Ovary (tissue), 3 donors: ENCODE data around the gene ADGRB3.

Experiments used
- CTCF ChIP-seq, 3 donors: fragments of 450-650 bp in 2 of 3; fragments of 200-600 bp in 1 of 3; IDR thresholded peaks; one replicate each; pipeline versions ENCODE4 v1.5.1 to v1.8.0; 2016 to 2022; ENCODE audit warnings: antibody characterized with exemption in 3 of 3, mild to moderate bottlenecking in 1 of 3
- POLR2A ChIP-seq: fragments of 450-650 bp; IDR thresholded peaks from one replicate; pipeline ENCODE4 v1.6.1; 2017; ENCODE audit warnings: antibody characterized with exemption, mild to moderate bottlenecking, moderate library complexity
- donor health status: DM: no; HTN: no; CAD: no.

- no peak for TF ChIP-seq CTCF (IDR thresholded peaks at IDR 0.05)
- TF ChIP-seq POLR2A: no peak
Measured at GRCh38 chr6:69185276-69185675, 550.2 kb downstream of the ADGRB3 start.
